ENCODE data around the gene FAM234B. TPM values are rescaled to one million over a fixed set of nuclear protein-coding genes. Genes with fewer than 3 reads are reported as not detected.

FAM234B gene
- polyA plus RNA-seq, 10 donors: 3.5 to 7.1 (median 5.2) TPM

- DNase-seq: no peak
Observed at GRCh38 chr12:13091832-13092231, 47.7 kb downstream of the FAM234B start.

- DNase-seq: peak in 1 of 3 donors; percentile 42
Observed at GRCh38 chr12:13093191-13093847, 49.1 kb downstream of the FAM234B start.

DNA sequence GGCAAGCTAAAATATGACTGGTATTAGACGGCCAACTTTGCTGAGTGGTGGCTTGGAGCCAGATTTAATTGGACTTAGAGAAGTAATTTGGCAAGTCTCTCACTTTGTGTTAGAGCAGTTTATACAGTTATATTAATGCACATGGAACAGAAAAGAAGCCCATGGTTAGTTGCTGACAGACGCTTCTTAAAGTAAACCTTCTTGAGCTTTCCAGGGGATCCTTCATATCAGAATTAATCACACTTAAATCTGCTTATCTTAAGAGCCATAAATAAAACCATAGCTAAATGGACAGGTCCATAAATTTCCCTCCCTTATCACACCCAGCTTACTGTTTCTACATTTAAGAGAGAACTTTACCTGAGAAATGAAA, 49.7 kb downstream of the FAM234B start:
- no peak for DNase-seq

DNA sequence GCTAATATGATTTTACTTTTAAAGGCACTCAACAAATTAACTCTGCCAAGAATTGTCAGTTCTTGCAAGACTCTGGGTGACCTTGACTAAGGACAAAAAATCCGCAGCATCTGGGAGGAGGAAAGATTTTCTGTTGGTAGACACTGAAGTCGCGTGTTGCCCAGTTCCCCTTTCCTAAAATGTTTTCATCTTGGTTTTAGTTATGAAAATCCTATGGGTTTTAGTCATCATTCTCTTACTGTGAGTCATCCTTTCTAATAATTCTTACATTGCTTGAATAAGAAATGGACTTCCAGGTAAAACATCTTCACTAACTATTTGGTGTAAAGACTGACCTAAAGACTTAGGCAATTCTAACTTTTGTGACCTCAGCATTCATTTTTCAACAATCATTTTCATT, 50.2 kb downstream of the FAM234B start:
- peak in 1 of 3 donors; percentile 33 for DNase-seq

DNA sequence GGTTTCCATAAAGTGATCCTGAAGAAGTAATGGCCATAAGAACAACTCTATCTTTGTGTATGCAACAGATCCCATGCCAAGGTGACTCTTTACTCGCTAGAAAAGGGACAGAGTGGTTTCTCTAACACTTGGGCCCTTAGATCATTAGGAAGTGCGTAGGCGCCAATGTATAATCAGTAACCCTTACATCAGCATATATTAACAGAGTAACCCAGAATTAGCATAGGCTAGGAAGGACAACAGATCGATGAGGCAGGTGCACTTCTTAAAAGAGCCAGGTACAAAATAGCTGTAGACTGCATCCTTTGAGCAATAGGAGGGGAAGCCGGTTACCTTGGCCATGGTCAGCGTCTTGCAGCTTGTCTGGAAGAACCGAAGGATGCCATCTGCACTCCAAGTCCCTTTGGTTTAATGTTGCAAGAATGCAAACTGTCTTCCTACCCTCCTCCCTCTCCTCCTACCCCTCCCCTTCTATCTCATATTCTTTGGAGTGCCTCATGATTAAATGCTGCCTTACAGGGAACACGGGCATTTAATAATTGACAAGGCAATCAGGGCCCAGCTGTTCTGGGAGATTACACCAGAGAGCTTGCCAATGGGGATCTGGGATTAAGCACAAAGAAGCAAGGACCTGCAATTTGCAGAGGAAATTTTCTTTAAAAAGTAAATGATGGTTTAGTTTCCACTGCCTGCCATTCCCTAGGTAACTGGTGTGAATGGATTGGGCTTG, 51.2 kb downstream of the FAM234B start:
- no peak for DNase-seq

GRCh38 chr12:13097491-13098011, 53.4 kb downstream of the FAM234B start:
- peak; percentile 64 to 91 (median 82) for DNase-seq

- peak in 1 of 3 donors; percentile 37 for DNase-seq
Observed at GRCh38 chr12:13099066-13099843, 55.1 kb downstream of the FAM234B start.

DNA sequence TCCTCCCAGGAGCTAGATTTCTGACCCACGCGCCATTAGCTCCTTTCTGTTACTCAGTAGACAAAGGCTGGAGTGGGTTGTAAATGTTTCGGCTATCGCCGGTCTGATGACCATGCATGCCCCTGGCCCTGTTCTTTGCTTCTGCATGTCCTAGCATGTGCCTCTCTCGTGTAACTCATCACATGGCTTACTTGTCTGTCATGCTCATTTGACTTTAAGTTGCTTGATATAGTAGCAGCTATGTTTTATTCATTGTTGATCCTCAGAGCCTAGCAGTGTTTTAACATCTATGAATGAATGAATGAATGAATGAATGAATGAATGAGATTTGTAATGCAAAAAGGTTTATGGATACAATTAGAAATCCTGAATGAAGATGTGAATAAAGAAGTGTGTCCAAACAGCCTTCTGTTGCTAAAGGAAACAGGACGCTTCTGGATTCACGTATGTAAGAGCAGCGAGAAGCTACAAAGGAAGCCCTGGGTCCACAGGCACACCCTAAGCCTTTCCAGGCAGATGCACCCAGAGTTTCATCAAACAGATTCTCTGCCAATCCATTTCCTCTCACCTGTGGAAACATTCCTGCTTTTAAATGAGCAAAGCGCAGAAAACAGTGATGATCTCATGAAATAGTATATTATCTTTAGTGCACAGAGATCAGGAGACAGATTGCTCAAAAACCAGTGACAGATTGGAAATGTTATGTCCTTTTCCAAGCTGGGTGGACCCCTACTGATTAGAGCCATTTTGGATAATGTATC, 55.8 kb downstream of the FAM234B start:
- peak in 2 of 3 donors; percentile 25 to 59 for DNase-seq

GRCh38 chr12:13100605-13100881, 56.4 kb downstream of the FAM234B start:
- no peak for DNase-seq

- peak; percentile 89 to 96 (median 93) for DNase-seq
Observed at GRCh38 chr12:13100882-13101769, 56.9 kb downstream of the FAM234B start.

DNA sequence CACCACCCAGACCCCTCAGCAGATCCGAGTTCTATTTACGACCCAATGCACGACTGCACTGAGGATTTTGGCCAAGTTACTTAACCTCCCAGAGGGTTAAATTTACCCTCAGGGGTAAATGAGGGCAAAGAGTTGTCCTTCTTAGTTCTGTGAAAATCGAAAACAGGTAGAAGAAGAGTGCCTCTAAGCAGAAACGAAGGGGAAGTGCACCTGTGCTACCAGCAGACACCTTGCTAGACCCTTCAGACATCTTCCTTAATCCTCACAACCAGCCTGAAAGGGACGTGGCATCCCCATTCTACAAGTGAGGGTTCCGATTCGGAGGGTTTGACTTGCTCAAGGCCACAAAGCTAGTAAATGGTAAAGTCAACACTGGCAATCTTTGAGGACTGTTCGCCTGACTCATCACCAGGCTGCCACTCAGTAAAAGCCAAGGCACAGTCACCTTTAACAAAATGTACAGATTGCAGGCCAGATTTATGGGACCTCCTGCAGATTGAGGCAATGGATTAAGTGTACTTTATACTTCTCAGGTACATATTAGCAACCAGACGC, 57.7 kb downstream of the FAM234B start:
- DNase-seq: peak in 1 of 3 donors; percentile 50

- DNase-seq: peak in 2 of 3 donors; percentile 27 to 62
Observed at GRCh38 chr12:13102461-13103195, 58.4 kb downstream of the FAM234B start.

GRCh38 chr12:13103391-13104033, 59.3 kb downstream of the FAM234B start, which contains the start of gene GSG1:
TSS of gene GSG1 (minus strand) at chr12:13103667. CDS start at chr12:13103512, 155 bp downstream.
- no peak for DNase-seq

DNA sequence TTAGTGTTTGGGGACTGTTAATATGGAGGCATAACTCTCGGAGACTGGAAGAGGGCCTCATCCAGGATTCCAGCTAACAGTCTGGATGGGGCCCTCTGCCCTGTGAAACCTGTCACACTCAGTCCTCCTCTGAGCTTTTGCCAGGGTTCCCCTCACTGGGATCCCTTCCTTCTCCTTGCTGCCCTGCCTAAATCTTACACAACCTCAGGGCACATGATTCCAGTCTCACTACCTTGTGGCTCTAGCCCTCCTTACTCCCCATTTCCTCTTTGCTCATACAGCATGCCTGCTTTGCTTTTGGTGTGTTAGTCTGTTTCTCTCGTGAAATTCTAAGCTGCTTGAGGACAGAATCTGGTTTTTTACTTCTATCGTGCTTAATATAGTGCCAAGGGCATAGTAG, 60.2 kb downstream of the FAM234B start:
- DNase-seq: no peak

DNA sequence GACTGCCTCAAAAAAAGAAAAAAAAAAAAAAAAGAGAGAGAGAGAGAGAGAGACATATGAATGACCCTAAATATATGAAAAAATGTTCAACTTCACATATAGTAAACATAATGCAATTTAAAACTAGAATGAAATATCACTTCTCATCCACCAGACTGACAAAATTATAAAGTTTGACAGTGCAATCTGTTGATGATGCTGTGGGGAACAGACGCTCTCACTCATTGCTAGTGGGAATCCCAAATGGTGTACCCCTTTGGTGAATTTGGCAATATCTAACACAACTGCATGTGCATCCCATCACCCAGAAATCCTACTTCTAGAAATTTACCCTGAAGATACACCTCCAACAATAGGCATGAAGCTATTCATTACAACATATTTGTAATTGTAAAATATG, 61.6 kb downstream of the FAM234B start:
- no peak for DNase-seq

DNA sequence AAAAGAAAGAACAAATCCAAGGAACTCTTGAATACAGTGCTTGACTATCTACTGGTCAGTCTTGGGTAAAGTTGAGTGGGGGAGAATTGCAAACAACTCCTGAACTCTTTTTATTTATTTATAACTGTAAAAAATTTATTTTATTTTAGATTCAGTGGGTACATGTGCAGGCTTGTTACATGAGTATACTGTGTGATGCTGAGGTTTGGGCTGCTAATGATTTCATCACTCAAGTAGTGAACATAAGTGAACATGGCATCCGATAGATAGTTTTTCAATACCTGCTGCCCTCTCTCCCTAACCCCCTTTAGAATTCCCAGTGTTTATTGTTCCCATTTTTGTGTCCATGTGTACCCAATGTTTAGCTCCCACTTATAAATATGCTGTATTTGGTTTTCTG, 62.5 kb downstream of the FAM234B start:
- no peak for DNase-seq

- DNase-seq: no peak
Observed at GRCh38 chr12:13112968-13113367, 68.8 kb downstream of the FAM234B start.

GRCh38 chr12:13114251-13115052, 70.3 kb downstream of the FAM234B start:
- peak in 1 of 3 donors; percentile 54 for DNase-seq
